HG03460 (cell line): ENCODE results near the gene SRPRB.
"Not testable (repeated sequence)": the region's sequence is repeated elsewhere in the genome, so short reads cannot be mapped to it uniquely, and the experiment has no call there.

Source experiments
- ATAC-seq: cut with Tn5 transposase; IDR thresholded peaks from one replicate; pipeline ENCODE4 v1.9.1; 2021; ENCODE audit not compliant: unreplicated experiment

The SRPRB gene

DNA sequence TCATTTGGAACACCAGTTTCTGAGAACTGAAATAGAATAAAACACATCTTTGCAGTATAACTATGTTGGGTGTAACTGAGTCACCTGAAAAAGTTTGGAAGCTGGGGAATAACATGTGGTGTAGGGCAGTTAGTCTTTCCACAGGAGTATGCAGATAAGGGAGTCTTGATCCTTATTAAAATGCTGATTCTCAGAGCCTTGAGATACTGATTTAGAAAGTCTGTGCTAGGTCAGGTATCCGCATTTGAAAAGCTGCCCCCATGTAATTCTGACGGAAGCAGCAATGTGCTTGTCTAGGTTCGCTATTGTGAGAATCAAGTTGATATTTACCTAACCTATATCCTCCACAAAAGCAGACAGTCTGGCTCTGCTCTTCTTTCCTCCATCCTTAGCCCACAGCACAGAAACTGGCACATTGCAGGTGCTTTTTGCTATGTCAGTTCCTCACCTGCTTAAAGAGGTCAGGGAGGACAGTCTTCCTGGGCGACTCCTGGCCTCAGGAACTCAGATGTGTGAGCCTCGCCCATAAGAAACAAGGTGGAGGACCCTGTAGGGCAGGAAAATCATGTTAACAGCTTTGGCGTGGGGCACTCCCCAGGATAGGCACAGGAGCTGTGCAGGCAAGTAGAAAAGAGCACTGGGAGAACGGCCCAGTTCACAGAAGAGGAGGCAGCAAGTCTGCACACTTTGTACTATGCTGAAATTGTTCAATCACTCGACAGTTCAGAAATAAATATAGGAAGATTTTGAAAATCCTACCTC lies 27.6 kb upstream of the SRPRB start:
- no peak for ATAC-seq

DNA sequence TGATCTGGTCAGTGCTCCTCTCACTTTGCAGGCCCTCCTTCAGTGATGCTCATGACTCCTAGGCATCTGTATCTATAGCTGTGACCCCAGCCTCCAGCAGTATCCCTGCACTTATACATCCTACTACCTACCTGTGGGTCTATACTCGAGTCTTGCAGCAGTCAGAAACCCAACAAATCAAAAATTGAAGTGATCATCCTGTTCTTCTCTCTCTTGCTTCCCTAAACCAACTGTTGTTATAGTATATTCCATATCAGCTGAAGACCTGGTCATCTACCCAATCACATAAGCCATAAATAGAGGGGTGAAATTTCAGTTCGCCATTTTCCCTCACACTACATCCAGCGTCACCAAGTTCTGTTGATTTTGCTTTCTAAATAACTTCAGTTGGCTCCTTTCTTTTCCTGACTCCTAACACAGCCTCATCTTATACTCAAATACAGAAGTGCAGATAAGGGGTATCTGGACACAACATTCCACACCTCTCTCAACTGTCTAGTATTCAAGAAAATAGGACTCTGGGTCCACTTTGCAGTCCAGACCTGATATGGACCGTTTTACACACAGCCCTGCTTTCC lies 25.9 kb upstream of the SRPRB start:
- ATAC-seq, result no peak

DNA sequence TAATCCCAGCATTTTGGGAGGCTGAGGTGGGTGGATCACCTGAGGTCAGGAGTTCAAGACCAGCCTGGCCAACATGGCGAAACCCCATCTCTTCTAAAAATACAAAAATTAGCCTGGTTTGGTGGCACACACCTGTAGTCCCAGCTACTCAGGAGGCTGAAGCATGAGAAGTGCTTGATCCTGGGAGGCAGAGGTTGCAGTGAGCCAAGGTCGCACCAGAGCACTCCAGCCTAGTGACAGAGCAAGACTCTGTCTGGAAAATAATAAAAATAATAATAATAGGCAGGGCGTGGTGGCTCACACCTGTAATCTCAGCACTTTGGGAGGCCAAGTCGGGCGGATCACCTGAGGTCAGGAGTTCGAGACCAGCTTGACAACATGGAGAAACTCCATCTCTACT lies 24.9 kb upstream of the SRPRB start:
- ATAC-seq, result not testable (repeated sequence)

DNA sequence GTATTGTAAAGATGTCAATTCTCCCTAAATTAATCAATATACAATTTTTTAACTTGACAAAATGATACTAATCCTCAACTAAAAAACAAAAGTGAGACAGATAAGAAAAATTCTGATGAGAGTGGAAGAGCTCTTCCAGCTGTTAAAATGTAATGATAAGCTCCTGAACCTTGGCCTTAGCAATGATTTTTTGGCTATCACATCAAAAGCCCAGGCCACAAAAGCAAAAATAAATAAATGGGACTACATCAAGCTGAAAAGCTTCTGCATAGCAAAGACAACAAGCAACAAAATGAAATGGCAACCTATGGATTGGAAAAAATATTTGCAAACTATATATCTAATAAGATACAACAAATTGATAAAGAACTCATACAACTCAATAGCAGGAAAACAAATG lies 24.0 kb upstream of the SRPRB start:
- no peak for ATAC-seq

GRCh38 chr3:133782454-133782853 lies 23.2 kb upstream of the SRPRB start:
- no peak for ATAC-seq

GRCh38 chr3:133783762-133784161 lies 21.9 kb upstream of the SRPRB start:
- no peak for ATAC-seq

DNA sequence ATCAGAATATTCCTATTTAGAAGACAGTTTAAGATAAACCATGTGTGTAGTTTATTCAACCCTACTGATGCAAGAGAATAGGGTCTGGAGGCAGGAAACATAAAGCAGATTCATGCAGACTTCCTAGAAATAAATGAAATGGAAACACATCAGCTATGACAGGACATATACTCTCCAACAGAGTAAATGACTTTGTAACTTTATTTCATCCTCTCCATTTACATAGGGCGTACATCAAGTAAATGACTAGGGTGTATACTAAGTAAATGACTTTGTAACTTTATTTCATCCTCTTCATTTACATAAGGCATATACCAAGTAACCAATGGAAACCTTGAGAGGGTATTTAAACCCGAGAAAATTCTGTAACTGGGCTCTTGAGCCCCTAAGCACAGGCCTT lies 17.6 kb upstream of the SRPRB start:
- no peak for ATAC-seq

DNA sequence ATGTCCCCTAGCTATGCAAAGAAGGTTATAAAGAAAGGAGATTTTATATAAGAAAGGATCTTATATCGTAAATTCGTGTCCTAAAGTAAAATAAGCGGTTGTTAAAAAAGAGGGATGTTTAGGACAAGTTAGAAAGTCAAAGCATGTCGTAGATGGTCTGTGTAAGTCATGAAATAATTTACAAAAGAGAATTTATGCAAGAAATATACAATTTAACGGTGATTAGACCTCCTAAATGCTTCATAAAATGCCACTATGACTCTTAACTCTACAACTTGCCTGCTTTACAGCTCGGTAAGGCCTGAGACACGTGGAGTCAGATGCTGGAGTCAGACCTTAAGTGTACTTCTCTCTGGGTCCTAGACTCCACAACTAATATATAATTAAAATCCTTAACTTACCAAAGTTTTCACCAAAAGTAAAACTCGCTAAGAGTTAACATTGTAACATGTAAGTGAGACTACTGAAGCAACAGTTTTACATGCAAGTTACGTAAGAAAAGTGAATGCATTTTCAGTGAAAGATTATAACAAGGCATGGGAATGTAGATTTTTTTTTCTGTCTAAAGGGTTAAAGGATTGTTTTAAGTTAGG lies 13.3 kb upstream of the SRPRB start:
- ATAC-seq, result no peak

DNA sequence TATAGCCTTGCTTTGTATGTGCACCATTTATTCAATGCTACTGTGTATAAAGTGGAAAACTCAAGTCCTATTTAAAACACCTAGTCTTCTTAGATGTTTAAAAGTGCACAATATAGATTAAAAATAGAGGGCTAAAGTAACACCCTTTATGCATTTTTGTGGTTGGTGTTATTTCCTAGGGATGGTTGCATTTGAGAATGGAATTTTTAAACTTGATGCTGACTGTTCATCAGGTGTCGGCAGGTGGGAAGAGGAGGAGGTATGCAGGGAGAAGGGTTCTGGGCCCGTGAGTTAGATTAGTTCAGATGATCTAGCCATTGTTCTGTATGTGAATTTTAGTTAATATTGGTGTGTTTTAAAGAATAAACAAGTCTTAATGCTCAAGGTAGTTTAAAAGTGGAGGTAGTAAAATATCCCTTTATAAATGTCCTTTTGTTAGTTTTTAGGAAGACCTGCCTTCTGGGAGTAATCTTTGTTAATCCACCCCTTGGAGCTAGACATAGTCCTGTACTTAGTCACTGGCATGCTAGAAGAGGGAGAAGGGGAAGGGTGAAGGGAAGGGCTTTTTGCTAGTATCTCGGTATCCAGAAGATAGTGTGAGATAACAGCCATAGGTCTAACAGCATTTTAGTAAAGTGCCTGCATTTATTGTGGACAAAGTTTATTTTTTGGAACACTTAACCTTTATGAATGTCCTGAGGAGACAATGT lies 8.1 kb upstream of the SRPRB start:
- no peak for ATAC-seq

- no peak for ATAC-seq
Measured at GRCh38 chr3:133799794-133800585, 5.6 kb upstream of the SRPRB start.

GRCh38 chr3:133803469-133803868 lies 2.1 kb upstream of the SRPRB start:
- no peak for ATAC-seq

DNA sequence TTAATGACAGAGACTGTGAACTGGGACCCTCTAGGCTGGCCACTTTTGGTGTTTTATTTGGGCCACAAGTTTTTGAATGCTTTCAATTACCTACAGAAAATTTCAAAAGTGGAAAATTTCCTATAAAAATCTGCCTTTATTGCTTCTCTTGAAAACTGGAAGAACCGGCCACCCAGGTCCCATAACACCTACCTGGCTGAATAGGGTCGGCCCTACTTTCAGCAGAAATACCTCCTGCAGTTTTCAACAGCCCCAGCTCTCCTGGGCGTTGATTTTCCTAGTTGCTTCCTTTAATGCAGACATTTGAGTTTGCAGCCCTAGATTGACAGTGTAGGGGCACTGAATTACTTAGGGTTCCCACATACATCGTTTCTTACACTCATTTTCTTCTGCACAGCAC lies 719 bp upstream of the SRPRB start:
- no peak for ATAC-seq

GRCh38 chr3:133805384-133805701 lies 272 bp upstream of the SRPRB start:
- no peak for ATAC-seq

DNA sequence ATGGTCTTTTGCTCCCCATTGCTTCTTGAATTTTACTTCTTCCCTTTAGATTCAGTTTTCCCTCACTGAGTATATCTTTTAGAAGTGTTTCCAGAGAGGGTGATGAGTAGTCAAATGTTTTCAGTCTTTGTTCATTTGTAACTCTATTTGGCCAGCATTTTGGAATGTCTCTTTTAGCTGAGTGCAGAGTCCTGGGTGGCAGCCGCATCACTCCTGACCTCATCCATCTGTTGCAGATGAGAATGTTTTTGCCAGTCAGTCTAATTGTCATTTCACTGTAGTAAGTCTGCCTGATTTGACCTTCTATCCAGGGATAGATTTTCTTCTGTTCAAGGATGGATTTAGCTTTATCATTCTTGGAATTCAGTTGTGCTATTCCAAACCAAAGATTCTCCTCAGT lies 7.3 kb downstream of the SRPRB start:
- no peak for ATAC-seq

GRCh38 chr3:133815386-133815785 lies 9.8 kb downstream of the SRPRB start:
- no peak for ATAC-seq

DNA sequence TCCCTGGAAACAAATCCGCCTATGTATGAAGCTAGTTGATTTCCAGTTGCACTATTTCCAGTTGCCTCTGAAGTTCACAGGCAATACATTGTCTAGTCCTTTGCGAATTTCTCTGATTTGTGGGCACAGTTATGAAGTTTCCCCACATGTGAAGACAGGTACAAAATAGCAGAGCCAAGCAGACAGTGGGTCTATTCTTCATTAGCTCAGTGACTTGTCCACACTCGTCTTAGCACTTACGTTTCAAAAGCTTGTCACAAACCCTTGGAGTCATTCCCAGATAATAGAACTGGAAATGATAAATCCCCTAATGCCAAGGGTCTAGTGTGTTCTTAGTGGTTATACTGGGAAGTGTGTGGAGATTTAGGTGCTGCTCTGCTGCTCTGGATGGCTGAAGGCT lies 14.5 kb downstream of the SRPRB start:
- ATAC-seq, result no peak

DNA sequence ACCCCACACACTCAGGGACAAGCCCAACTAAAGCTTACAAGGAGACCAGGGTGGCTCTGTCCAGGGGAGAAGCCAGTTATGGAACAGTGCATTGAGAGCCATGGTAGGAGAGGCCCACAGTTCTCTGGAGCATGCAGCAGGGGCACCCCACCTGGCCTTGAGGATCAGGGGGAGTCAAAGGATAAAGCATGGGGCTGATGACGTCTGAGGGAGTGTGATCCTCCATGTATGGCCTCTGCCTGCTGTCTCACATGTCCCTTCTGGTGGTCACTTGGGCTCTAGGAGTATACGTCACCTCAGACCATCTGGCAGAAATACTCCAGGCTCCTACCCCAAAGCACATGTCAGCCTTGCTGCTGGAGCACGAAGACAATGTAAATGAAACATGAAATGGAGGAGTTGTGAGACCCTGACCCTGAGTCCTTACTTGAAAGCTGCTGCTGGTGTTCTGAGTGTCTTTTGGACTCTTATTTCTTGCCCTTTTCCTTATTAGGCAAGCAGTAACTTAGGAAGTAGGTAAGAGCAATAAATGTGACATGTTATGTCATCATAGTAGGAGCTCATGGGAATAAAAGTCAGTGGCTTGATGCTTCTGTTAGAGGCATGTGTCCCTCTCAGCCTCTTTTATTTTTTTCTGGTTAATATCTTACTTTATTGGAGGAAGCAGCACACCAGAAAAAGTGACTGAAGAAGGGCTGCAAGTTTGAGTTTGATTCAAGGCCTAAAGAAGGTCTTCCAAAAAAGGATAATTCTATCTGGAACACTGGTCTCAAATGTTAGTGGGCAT lies 15.5 kb downstream of the SRPRB start:
- no peak for ATAC-seq

GRCh38 chr3:133821767-133822638 lies 16.4 kb downstream of the SRPRB start:
- no peak for ATAC-seq

- no peak for ATAC-seq
Measured at GRCh38 chr3:133824961-133825485, 19.4 kb downstream of the SRPRB start.
